Activated CD4-positive, alpha-beta memory T cell treated with anti-CD3 and anti-CD28 coated beads for 36 hours (primary cell): Measurements from ENCODE around the gene GPR119. TPM values are rescaled to one million over a fixed set of nuclear protein-coding genes. Genes with fewer than 3 reads are reported as not detected.
"Not testable (repeated sequence)": the region's sequence is repeated elsewhere in the genome, so short reads cannot be mapped to it uniquely, and the experiment has no call there.

Experiments
- CTCF ChIA-PET: fragments of 350-600 bp; sonication (Branson Sonifier 250); formaldehyde crosslinking; loops from one replicate; lab custom pipeline; 2021; ENCODE audit warnings: antibody characterized with exemption, inconsistent platforms; lab: Charles Lee
- POLR2A ChIA-PET: fragments of 350-600 bp; sonication (Branson Sonifier 250); formaldehyde crosslinking; loops from one replicate; lab custom pipeline; 2021; ENCODE audit warnings: antibody characterized with exemption; lab: Charles Lee
- DNase-seq: peaks from one replicate; pipeline ENCODE4 v3.0.0-alpha.2; 2020
- H3K27ac Mint-ChIP-seq: one replicate; pipeline ENCODE4 v1.8.0; 2021; ENCODE audit warnings: mixed read lengths
- H3K27me3 Mint-ChIP-seq: one replicate; pipeline ENCODE4 v1.8.0; 2021; ENCODE audit warnings: mixed read lengths
- H3K36me3 Mint-ChIP-seq: one replicate; pipeline ENCODE4 v1.8.0; 2021; ENCODE audit warnings: mixed read lengths
- H3K4me1 Mint-ChIP-seq: one replicate; pipeline ENCODE4 v1.8.0; 2021; ENCODE audit warnings: low read depth, mixed read lengths
- H3K4me3 Mint-ChIP-seq: one replicate; pipeline ENCODE4 v1.8.0; 2021; ENCODE audit warnings: mild to moderate bottlenecking, mixed read lengths
- H3K9me3 Mint-ChIP-seq: one replicate; pipeline ENCODE4 v1.8.0; 2021; ENCODE audit warnings: mixed read lengths
- intact Hi-C: fragments of 100-400 bp; cut with micrococcal nuclease; formaldehyde crosslinking; loops from one replicate; pipeline ENCODE4 v1.15.1; 2023
- total RNA-seq, 2 experiments: library from RNA; stranded (reverse); gene quantifications; one replicate each; pipeline ENCODE4 v1.2.3, GENCODE V29; 2021

Gene GPR119
- total RNA-seq, 2 experiments from 2014 or later, result not detected

- H3K36me3 Mint-ChIP-seq, H3K27me3 Mint-ChIP-seq, DNase-seq, H3K9me3 Mint-ChIP-seq, POLR2A ChIA-PET: not testable (repeated sequence)
- H3K27ac Mint-ChIP-seq, result peak overlapping the region; percentile 88
- intact Hi-C loops, result loop anchor here (1.0 to 2.0 kb wide), 3 partner anchors 64 to 564 kb away; partner anchors contain the start of genes ENOX2 and ZNF280C
- H3K4me3 Mint-ChIP-seq, result peak overlapping the region; percentile 87
- CTCF ChIA-PET, result interaction anchor here (0.6 to 0.7 kb wide), 2 partner anchors 89 to 439 kb away, joined by 3 to 4 read pairs; no protein-coding TSS in a partner anchor
- peaks cover 10% of the 10 kb centered on the region for H3K4me1 Mint-ChIP-seq
Measured at GRCh38 chrX:130338869-130339268, 46.6 kb downstream of the GPR119 start.

DNA sequence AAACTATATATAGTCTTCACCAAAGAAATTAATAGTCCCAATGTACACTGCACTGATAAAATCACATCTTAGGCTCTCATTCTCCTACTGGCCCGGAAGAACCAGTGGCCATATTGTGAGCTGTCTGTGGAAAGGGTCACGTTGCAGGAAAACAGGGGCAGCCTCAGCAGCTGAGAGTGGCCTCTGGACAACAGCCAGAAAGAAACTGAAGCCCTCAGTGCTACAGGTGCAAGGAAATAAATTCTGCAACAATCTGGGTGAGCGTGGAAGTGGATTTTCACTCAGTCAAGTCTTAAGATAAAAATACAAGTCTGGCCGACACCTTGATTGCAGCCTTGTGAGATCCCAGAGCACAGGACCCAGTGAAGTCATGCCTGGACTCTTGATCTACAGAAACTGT lies 48.9 kb downstream of the GPR119 start:
- Mint-ChIP-seq H3K36me3 (no peaks in the 10 kb centered on the region), H3K27ac (no peak overlapping the region), H3K27me3 (no peaks in the 10 kb centered on the region), H3K4me1 (peaks cover 10% of the 10 kb centered on the region), H3K4me3 (no peak overlapping the region), H3K9me3 (no peaks in the 10 kb centered on the region)
- DNase-seq, result no peak
- ChIA-PET POLR2A (no interaction called here), CTCF (no interaction called here)
- intact Hi-C loops, result no loop called here

Other genes with a start within 250 kb of the GPR119 start
- 10 to 100 TPM; 60.9 to 61.2 TPM for gene AIFM1, start 219.8 kb downstream of the GPR119 start, total RNA-seq
- gene RAB33A, start 213.7 kb downstream of the GPR119 start, total RNA-seq, result 10 to 100 TPM; 29.6 to 30.1 TPM
- gene ZNF280C, start 116.8 kb downstream of the GPR119 start, total RNA-seq, result 1 to 10 TPM; 5.3 to 5.8 TPM
- gene SLC25A14, start 45.8 kb downstream of the GPR119 start, total RNA-seq, result 10 to 100 TPM; 12.1 to 13.2 TPM
- gene RBMX2, start 16.3 kb upstream of the GPR119 start, total RNA-seq, result 10 to 100 TPM; 28.4 to 29.8 TPM